Common myeloid progenitor, CD34-positive (primary cell): Measurements from ENCODE around the gene BOLA3.
"Not testable (repeated sequence)": the region's sequence is repeated elsewhere in the genome, so short reads cannot be mapped to it uniquely, and the experiment has no call there.

Experiments
- CTCF ChIA-PET: fragments of 350-600 bp; sonication (Branson Sonifier 250); formaldehyde crosslinking; loops from one replicate; lab custom pipeline; 2021; ENCODE audit warnings: antibody characterized with exemption; lab: Charles Lee
- POLR2A ChIA-PET: fragments of 350-600 bp; sonication (Branson Sonifier 250); formaldehyde crosslinking; loops from one replicate; lab custom pipeline; 2021; ENCODE audit warnings: antibody characterized with exemption; lab: Charles Lee
- DNase-seq, 3 donors: peaks; one replicate each; pipeline versions ENCODE4 v3.0.0 to v3.0.0-alpha.2; 2013
- H3K27ac ChIP-seq, 2 experiments: 1 replicate in 1 of 2; 2 replicates in 1 of 2; pipeline ENCODE4 v1.7.0; 2013; ENCODE audit warnings: inconsistent platforms in 2 of 2, low read length in 2 of 2, mild to moderate bottlenecking in 2 of 2, low read depth in 1 of 2, moderate library complexity in 1 of 2; ENCODE audit not compliant: severe bottlenecking in 2 of 2, insufficient read depth in 1 of 2, poor library complexity in 1 of 2
- H3K27me3 ChIP-seq, 5 experiments: replicated peaks in 2 of 5; 1 replicate in 3 of 5; 2 replicates in 2 of 5; pipeline versions ENCODE4 v1.6.1 to v1.7.0; 2013; ENCODE audit warnings: low read length in 4 of 5, mild to moderate bottlenecking in 2 of 5, moderate library complexity in 2 of 5, inconsistent platforms in 1 of 5; ENCODE audit not compliant: insufficient read depth in 5 of 5, control insufficient read depth in 4 of 5
- H3K36me3 ChIP-seq, 4 experiments: 1 replicate in 2 of 4; 2 replicates in 2 of 4; pipeline versions ENCODE4 v1.6.1 to v1.7.0; 2013; ENCODE audit warnings: low read length in 3 of 4, control low read depth in 1 of 4, mild to moderate bottlenecking in 1 of 4; ENCODE audit not compliant: control insufficient read depth in 4 of 4, insufficient read depth in 4 of 4
- H3K4me1 ChIP-seq, 4 experiments: 1 replicate in 3 of 4; 2 replicates in 1 of 4; pipeline versions ENCODE4 v1.6.1 to v1.7.1; 2013; ENCODE audit warnings: low read length in 3 of 4, mild to moderate bottlenecking in 3 of 4, control low read depth in 1 of 4, inconsistent platforms in 1 of 4, moderate library complexity in 1 of 4; ENCODE audit not compliant: control insufficient read depth in 4 of 4, insufficient read depth in 4 of 4; ENCODE audit errors: control extremely low read depth in 1 of 4
- H3K4me3 ChIP-seq, 7 experiments: 1 replicate in 4 of 7; 2 replicates in 3 of 7; pipeline versions ENCODE4 v1.5.1 to v1.7.0; 2013; ENCODE audit warnings: mild to moderate bottlenecking in 7 of 7, low read length in 6 of 7, moderate library complexity in 6 of 7, inconsistent platforms in 2 of 7, low read depth in 2 of 7, control low read depth in 1 of 7; ENCODE audit not compliant: insufficient read depth in 4 of 7, control insufficient read depth in 1 of 7; ENCODE audit errors: extremely low read depth in 1 of 7
- H3K9me3 ChIP-seq, 5 experiments: 1 replicate in 4 of 5; 2 replicates in 1 of 5; pipeline versions ENCODE4 v1.6.1 to v1.7.1; 2013; ENCODE audit warnings: low read length in 4 of 5, mild to moderate bottlenecking in 2 of 5, inconsistent platforms in 1 of 5, low read depth in 1 of 5, moderate library complexity in 1 of 5; ENCODE audit not compliant: control insufficient read depth in 4 of 5, insufficient read depth in 2 of 5; ENCODE audit errors: control extremely low read depth in 1 of 5
- WGBS: methylation state at CpG from one replicate; pipeline ENCODE4 v1.1.5; 2013; ENCODE audit not compliant: insufficient coverage; 5-methylcytosine and 5-hydroxymethylcytosine counted together

The BOLA3 gene

DNA sequence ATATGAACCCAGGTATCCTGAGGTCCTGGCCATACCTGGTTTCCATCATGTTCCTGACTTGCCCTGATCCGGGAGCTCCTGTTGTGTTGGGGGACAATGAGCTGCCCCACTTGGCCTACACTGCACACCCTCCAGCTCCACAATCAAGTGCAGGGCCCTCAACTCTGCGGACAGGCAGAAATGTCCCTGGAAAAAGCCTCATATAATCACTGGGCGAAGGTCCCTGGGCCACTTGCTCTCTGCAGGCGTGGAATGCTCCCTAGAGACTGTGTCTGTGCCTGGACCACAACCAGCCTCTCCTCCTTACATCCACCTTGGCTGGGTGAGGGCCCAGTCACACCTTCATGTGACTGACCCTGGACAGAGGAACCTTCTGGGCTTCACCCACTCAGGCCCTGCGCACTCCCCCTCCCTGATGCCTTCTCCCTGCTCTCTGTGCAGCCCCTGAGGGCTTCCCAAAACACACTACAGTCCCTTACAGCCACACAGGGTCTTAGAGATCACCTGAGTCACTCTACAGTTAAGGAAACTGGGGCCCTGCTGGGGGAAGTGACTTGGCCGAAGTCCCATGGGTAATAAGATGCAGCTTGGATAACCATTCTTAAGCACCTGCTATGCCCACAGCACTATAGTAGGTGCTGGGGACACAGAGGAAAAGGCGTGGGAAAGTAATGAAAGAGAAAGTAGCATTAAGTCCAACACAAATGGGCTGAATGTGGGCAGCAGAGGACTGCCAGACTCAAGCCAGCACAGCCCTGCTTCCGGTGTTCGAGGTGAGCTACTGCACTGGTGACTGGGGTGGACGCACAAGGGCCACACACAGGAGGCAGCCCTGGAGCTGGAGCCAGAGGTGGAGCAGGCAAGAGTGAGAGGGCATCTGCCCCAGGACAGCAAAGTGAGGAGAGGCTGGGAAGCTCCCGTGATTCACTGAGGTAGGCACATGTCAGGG is 9.8 kb downstream of the BOLA3 start:
- H3K36me3 ChIP-seq = peaks cover 5 to 38% (median 18%) of the 10 kb centered on the region in 4 experiments
- WGBS = 68% methylated on average over 8 of the region's 11 CpGs
- CTCF ChIA-PET = interaction anchor here (0.6 to 2.5 kb wide), 7 partner anchors 9 to 109 kb away, joined by 3 to 6 read pairs (median 3); partner anchors contain the start of gene BOLA3
- H3K4me3 ChIP-seq = peak overlapping the region in 1 of 7 experiments; percentile 43
- no peak overlapping the region for H3K27ac ChIP-seq
- POLR2A ChIA-PET = no interaction called here
- no peaks in the 10 kb centered on the region for H3K27me3 ChIP-seq
- peaks cover 0 to 2% (median 0%) of the 10 kb centered on the region in 5 experiments for H3K9me3 ChIP-seq
- peaks cover 0 to 13% (median 9%) of the 10 kb centered on the region in 4 experiments for H3K4me1 ChIP-seq
- peak; percentile 25 to 76 (median 68) for DNase-seq

DNA sequence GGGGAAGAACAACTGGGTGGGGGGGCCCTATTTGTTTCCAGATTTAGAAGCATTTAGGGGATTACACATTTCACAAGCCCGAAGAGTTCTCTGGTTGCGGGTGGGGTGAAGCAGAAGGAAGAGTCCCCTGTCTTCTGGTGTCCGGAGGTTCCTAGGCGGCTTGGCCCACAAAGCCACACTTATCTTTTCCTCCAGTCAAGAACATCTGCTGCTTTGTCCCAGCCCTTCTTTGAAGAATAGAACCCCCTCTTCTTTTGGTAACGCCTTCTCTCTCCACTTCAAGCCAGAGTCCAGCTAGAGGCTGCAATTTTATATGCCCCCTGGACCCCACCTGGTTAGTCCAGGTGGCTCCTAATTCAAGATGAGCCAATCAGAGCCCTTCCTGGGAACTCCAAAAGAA is 15.8 kb downstream of the BOLA3 start:
- H3K27ac ChIP-seq = no peak overlapping the region
- H3K36me3 ChIP-seq = peaks cover 5 to 16% (median 12%) of the 10 kb centered on the region in 4 experiments
- peaks cover 0 to 14% (median 6%) of the 10 kb centered on the region in 5 experiments for H3K27me3 ChIP-seq
- ChIA-PET POLR2A (interaction anchor here (1.2 kb wide), 1 partner anchor 19 kb away, joined by 5 read pairs; no protein-coding TSS in a partner anchor), CTCF (interaction anchor here (1.7 kb wide), 1 partner anchor 12 kb away, joined by 5 read pairs; no protein-coding TSS in a partner anchor)
- no peak overlapping the region for H3K4me3 ChIP-seq
- DNase-seq = peak; percentile 23 to 79 (median 68)
- no CpG with 5 or more reads among the region's 5 CpGs for WGBS
- H3K9me3 ChIP-seq = peaks cover 0 to 2% (median 0%) of the 10 kb centered on the region in 5 experiments
- H3K4me1 ChIP-seq = no peaks in the 10 kb centered on the region

DNA sequence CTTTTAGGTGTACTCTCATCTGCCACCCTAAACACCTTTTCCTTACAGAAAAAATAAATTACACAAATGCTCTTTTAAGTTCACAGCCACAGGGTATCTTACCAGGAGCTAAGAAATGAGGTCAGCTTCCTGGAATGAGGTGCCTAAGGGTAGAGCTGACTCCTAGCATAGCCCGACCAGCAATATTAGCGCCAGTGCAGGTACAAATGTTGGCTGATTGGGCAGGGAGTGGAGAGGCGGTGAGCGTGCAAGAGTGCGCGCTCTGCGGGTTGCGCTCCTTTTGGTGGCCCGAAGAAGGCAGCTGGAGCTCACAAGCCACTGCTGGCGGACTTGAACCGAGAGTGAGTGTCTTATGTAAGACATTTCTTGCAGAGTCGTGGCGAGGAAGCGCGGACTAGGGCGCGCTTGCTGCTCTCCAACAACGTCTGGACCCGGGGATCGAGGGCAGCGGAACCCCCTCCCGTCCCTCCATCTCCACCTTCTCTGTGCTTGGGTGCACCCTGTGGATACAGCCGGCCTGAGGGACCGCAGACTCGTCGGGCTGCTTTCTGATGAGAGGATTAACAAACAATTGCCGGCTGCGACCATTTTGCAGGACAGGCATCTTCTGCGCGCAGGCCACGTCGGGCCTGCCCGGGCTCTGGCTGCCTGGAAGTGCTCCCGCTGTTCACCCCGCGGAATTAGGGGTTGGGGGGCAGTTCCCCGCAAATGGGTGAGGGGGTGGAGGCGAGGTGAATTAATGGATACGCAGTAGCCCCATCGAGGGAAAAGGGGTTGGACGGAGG is 17.3 kb downstream of the BOLA3 start:
- H3K4me3 ChIP-seq = no peak overlapping the region
- POLR2A ChIA-PET = no interaction called here
- CTCF ChIA-PET = no interaction called here
- WGBS = 53% methylated on average over 41 of the region's 41 CpGs
- no peaks in the 10 kb centered on the region for H3K4me1 ChIP-seq
- H3K27me3 ChIP-seq = peaks cover 0 to 14% (median 6%) of the 10 kb centered on the region in 5 experiments
- no peak overlapping the region for H3K27ac ChIP-seq
- peaks cover 0 to 2% (median 0%) of the 10 kb centered on the region in 5 experiments for H3K9me3 ChIP-seq
- peaks cover 5 to 16% (median 12%) of the 10 kb centered on the region in 4 experiments for H3K36me3 ChIP-seq
- peak in 1 of 3 donors; percentile 35 for DNase-seq

DNA sequence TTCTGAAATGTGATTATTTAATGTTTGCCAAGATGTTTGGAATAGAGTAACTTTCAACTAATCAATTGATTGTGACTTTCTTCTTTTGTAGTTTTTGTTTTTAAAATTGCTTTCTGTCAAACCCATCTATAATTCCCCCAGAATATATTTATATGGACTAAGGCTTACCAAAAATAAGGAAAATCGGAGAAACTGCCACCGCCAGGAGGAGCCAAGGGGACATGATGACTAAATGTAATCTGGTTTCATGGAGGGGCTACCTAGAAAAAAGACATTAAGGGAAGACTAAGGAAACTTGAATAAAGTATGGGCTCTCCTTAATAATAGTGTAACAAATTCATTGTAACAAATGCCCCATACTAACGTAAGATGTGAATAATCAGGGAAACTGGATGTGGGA is 19.5 kb downstream of the BOLA3 start:
- no peak for DNase-seq
- Histone ChIP-seq H3K9me3 (peaks cover 0 to 3% (median 3%) of the 10 kb centered on the region in 5 experiments), H3K4me3 (no peak overlapping the region), H3K27ac (no peak overlapping the region), H3K4me1 (no peaks in the 10 kb centered on the region), H3K27me3 (peaks cover 0 to 14% (median 6%) of the 10 kb centered on the region in 5 experiments), H3K36me3 (peaks cover 0 to 2% (median 1%) of the 10 kb centered on the region in 4 experiments)
- CTCF ChIA-PET = interaction anchor here (1.2 to 1.7 kb wide), 2 partner anchors 8 to 35 kb away, joined by 3 to 4 read pairs; no protein-coding TSS in a partner anchor
- no CpG with 5 or more reads among the region's 3 CpGs for WGBS
- POLR2A ChIA-PET = no interaction called here

DNA sequence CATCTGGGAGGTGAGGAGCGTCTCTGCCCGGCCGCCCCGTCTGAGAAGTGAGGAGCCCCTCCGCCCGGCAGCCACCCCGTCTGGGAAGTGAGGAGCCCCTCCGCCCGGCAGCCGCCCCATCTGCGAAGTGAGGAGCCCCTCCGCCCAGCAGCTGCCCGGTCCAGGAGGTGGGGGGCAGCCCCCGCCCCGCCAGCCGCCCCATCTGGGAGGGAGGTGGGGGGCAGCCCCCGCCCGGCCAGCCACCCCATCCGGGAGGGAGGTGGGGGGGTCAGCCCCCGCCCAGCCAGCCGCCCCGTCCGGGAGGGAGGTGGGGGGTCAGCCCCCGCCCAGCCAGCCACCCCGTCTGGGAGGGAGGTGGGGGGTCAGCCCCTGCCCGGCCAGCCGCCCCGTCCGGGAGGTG is 23.8 kb downstream of the BOLA3 start:
- H3K9me3 ChIP-seq = peaks cover 0 to 17% (median 5%) of the 10 kb centered on the region in 5 experiments
- H3K4me1 ChIP-seq, POLR2A ChIA-PET, H3K27ac ChIP-seq, H3K36me3 ChIP-seq, H3K4me3 ChIP-seq, DNase-seq, CTCF ChIA-PET, H3K27me3 ChIP-seq: not testable (repeated sequence)
- WGBS = 97% methylated on average over 13 of the region's 29 CpGs

DNA sequence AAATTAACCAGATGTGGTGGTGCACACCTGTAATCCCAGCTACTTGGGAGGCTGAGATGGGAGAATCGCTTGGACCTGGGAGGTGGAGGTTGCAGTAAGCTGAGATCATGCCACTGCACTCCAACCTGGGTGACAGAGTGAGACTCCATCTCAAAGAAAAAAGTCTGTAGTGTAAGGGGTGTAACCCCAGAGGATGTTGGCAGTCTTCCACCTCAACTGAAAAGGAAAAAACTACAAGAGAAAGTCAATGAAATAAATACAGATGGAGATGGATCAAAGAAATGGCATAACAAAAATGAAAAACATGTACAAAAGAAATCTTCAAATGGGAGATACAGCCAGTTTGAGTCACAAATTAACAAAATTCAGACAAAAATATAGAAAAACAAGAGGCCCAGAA is 25.9 kb downstream of the BOLA3 start:
- H3K36me3 ChIP-seq, DNase-seq, H3K27me3 ChIP-seq, POLR2A ChIA-PET, H3K4me3 ChIP-seq, H3K27ac ChIP-seq, H3K4me1 ChIP-seq: not testable (repeated sequence)
- CTCF ChIA-PET = interaction anchor here (1.3 to 3.3 kb wide), 7 partner anchors 10 to 174 kb away, joined by 3 to 32 read pairs (median 6); partner anchors contain the start of gene BOLA3
- H3K9me3 ChIP-seq = peaks cover 0 to 17% (median 5%) of the 10 kb centered on the region in 5 experiments
- WGBS = 100% methylated on average over 1 of the region's 1 CpG
